ENCODE results near the gene PALM2AKAP2.

Gene PALM2AKAP2

DNA sequence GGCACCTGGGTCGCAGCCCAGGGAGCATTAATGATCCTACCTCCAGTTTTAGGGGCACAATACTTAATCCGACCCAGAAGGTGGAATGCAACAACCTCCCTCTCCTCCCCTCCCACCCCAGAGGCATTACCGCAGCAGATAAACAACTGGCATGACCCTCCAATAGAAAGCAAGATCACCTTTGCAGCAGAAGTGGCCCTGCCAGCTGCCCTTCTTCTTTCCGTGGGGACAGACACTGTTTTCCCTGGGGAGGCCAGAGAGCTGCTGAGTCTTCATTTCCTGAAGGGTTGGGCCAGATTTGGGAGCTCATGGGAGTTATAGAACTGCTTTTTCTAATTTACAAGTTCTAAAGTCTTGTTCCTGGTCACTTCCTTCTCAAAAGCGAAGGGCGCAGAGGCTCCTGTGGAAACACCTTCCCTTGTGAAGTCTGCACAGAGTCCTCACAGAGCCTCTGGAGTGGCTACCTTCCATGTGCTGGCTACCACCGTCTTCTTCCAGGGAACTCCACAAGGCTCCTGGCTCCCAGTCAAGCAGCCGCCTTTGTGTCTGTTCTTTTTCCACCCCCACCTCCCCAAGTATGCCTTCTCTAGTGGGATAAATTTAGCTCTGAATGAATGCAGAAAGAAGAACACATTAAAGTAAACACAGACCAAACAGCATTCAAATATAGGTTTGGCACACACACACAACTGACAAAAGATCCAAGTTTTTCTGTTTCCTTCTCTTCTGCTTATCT is 8.0 kb upstream of the PALM2AKAP2 start:
- peak; percentile 85 for DNase-seq

DNA sequence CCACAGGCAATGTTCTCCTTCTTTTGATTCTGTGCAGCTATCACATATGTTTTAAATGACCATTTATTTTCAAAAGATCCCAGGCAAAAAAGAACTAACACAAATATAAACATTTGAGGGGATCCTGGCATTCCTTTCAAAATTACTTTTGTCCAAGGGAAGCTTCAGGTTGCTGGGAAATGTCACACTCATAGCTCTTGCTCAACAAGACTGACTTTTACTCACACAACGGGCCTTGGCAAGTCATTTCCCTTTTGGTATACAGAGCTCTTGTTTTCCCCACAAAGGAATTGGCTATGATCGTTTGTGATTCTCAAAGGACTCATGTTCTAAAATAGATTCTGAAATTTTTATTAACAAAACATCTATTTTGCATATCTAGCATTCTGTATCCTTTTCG is 4.5 kb upstream of the PALM2AKAP2 start:
- DNase-seq = peak; percentile 37

DNA sequence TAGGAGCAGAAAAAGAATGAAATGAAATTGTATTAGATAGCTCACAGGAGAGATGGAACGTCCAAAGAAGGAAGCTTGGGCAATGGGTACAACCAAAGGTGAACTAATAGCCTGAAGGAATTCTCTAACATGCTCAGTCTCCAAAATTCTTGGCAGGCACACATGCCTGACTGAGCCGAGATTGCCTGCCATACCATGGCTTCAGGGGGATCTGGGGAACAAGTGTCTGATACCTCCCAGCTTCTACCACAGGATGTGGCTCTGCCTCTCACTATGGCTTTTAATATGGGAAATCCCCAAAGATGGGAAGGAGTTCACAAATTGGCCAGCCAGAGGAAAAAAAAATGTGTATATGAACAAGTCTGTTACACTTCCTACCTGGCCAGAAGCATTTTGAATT is 3.6 kb upstream of the PALM2AKAP2 start:
- DNase-seq = no peak

DNA sequence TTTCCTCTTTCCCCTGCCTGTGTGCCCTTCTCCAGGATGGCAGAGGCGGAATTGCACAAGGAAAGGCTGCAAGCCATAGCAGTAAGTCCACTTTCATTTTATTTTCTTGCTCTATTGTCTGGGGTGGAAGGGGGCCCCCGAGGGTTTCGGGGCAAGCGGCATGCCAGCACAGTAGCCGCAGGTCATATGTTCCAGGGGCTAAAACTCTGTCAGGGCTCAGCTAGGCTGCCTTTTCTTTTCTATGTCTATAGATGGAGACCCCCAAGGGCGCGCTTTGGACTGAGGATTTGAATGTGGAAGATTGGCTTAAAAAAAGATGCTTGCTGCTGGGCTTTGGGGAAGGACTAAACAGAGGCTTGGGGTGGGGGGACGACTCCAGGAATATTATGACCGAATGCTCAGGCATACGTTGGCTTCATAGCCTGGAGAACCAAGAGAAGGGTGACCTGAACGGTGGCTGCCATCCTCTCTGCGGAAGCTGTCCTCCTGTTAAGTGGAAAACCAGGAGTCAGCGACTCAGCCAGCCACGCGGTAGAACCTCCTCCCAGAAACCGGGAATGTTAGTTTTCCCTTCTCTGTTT is 545 bp downstream of the PALM2AKAP2 start:
- DNase-seq = peak; percentile 31

DNA sequence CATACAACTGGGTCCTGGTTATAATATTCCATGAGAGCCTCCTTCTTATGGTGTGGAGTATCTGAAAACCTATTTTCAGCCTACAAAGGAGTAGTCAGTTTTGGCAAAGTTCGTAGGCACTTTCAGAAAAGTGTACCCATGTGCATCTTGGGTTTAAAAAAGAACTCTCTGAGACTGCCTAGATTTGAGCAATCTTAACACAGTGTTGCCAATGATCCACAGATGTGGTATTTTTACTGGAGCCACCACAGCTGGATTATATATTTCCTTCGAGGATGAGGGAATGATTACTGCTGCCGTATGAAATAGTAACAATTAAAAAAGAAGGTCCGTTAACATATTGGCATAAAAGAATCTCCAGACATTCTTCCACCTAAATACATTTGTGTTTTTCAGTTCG is 1.1 kb downstream of the PALM2AKAP2 start:
- DNase-seq = no peak

DNA sequence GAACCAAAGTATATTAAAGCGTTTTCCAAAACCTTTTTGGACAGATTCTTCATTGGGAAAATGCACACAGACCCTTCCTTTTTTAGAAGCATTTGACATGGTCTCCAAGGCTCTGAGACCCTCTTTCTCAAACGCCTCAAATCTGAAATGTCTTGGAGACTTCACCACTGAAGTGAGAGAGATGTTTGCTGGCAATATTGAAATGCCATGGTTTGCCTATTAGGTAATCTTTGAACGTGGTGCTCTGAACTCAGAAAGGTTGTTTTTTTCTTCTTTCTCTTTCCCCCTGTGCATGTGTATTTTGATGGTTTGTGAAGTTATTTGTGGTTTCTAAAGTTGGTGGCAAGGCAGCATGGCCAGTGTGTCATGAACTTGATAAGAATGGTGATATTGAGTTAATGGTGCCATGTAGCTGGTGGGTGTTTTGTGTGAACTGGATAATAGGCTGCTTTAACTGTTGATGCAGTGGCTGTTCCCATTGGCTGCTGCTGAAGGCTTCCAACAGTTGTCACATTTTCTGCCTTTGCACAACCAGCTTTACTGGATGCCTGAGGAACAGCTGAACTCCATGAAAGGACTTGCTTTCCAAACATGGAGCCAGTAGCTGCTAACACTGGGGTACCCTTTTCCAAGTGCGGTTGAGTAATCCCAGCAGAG is 1.7 kb downstream of the PALM2AKAP2 start:
- DNase-seq = peak; percentile 53

DNA sequence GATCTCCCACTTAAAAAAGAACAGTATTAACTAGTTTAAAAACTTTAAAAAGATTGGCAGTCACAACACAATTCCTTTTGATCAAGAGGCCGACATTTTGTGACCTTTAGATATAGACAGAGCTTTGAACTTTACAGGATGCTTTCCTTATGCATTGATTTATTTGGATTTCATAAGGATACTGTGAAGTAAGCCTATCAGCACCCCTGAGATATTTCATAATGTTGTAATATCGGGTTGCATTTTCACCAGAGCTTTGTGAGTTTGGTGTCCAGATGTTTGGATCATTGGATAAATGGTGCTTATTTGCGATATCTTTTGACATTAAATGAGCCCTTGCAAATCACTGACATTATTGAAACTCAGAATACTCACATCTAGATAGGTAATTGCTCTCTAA is 7.7 kb downstream of the PALM2AKAP2 start:
- DNase-seq = no peak

DNA sequence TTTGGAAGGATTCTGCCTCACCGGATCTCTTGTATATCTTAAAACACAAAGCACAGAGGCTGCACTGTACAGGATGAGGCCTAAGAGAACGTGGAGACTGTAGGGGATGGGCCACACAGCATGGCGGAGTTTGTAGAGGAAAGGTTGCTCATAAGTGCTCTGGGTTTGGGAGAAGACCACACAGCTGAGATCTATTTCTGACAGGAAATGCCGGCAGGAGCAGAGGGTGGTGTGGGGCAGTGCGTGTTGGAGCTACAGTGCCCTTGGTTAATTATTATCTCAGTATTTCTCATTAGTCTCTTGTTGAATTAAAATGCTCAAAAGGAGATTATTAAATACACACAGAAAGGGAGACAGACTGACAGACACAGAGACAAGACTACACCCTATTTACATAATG is 9.6 kb downstream of the PALM2AKAP2 start:
- peak; percentile 29 for DNase-seq

DNA sequence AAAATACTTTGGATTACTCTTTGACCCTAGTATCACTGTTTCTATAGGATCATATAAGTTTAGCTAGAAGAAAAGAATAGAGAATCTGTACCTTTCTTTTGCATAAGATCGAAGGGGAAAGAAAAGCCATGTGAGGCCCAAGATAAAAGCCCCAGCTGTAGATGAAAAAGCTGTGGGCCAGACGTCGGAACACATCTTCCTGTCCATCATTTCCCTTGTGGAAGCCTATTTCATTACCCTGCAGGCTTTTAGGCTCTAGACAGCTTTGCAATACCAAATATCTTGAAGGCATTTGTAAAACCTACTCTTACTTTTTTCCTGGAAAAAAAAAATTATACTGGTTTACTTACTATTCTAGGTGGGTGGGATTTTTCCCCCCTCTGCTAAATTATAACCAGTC is 10.0 kb downstream of the PALM2AKAP2 start:
- DNase-seq = no peak

DNA sequence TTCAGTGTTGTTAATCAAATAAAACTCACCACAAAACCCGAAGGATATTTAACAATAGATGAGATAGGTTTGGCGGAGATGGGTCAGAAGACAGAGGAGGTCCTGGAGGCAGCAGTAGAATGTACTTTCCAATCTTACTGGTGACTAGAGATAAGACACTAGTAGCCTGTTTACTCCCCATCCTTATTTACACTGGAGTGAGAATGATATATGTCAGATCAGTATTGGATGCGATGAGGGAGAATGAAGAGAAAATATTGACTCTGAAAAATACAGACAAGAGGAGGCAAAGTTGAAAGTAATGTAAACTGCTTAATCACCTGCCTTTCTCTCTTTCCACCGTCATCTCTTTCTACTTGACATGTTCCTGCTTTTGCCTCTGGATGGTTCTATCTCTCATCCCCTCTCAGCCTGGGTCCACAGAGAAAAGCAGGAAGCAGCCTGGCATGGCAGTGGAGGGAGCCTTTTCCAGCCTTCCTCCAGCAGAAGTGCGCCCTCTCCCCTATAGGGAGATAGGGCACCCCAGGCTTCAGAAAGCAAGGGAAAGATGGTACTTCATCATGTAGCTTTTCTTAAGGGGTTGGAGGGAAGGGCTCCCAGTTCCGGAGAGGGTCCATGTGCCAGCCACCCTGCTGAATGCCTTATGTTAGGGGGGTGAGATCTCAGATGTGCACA is 11.1 kb downstream of the PALM2AKAP2 start:
- no peak for DNase-seq

DNA sequence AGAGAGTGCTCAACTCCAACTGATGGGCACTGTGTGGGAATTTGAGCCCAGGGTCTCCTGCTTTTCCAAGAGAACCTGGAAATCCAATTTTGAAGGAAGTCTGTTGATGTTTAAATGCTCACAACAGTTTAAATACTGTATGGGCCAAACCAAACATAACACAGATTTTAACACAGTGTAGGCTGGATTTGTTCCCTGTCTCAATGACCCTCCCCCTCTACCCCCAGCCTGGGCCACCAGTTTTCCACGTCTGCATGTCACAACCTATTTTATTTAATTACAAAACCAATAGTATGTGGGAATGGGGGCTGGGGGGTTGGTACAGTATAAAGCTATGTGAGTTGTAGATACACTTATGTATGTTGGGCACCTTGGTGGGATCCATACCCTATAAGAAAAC is 11.7 kb downstream of the PALM2AKAP2 start:
- no peak for DNase-seq

DNA sequence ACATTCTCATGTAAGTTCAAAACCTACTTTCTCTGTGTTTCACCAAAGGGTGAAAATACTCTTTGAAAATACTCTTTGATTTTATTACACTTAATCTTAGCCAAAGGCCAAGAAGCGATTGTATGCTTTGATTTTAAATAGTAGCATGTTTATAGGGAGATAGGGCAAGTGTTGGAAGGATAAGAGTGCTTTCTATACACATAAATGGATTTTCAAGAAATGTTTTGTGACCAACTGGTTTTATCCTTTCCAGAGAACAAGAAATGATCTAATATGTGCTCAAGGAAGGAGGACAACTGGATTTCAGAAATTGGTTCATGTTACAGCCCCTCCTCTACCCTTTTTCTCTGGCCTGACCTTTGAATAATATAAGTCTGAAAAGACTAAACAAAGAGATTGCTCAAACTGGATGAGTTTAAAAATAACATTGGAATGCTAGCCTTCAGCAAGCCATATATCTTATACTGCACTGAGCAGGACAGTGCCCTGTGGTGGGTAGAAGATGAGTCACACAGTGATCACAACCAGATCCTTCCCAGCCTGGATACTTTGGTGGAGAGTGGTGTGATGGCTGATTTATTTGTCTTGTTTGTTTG is 13.1 kb downstream of the PALM2AKAP2 start:
- DNase-seq = peak; percentile 95

DNA sequence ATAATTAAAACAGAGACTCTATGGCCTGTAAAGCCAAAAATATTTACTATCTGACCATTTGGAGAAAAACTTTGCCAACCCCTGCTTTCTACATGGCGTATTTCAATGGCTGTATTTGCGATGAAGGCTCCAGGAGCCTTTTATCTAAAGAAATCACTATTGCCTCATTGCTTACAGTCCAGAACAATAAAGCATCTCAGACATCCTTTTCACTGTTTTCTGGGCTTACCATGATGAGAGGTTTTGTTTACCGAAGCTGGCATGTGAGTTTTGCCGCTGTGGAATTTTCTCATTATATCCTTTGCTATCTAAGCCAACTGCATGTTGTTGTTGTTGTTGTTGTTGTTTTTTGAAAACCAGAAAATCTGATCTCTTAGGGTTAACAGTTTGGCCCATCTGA is 13.9 kb downstream of the PALM2AKAP2 start:
- DNase-seq = no peak

DNA sequence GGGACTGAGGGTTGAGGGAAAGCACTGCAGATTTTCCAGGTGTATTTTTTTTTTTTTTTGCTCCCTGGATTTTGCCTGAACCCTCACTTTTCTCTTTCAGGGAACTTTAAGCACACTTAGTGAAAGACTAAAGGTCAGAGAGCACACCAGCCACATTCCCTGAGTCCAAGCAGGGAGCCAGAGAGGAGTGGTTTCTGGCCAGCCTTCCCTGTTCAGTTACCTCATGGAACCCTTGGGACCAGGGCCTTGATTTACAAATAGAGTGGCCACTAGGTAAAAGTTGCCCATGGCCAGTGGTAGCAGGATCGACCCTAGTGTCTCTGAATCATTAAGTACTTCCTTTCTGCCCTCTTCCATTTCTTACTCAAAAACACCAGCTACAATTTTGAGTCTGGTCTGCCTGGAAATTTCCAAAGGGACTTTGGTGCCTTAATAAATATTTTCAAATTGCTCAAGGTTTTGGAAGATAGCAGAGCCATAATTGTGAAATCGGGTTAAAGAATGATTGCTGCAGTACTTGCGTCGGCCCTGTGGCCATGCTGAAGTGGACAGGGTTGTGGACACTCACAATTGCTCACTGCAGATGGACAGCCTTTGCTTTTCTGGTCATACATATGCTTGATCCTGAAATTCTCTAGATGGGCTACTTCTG is 14.5 kb downstream of the PALM2AKAP2 start:
- DNase-seq = no peak

DNA sequence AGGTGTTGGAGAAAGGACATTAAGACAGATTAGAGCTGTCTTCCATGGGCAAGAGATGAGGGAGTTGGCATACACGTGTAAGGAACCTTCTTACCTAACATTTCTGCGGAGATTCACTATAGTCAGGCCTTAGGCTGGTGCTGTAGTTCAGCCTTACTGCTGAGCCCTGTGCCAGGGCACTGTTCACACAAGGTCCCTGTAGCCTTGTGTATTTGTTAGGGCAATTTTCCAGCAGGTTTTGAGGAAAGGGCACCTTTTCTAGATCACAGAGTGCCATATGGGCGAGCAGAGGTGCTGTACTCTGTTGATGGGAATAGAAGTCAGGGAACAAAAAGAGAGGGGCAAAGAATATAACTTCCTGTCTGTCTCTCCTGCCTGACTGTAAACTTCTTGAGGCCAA is 15.6 kb downstream of the PALM2AKAP2 start:
- DNase-seq = no peak

DNA sequence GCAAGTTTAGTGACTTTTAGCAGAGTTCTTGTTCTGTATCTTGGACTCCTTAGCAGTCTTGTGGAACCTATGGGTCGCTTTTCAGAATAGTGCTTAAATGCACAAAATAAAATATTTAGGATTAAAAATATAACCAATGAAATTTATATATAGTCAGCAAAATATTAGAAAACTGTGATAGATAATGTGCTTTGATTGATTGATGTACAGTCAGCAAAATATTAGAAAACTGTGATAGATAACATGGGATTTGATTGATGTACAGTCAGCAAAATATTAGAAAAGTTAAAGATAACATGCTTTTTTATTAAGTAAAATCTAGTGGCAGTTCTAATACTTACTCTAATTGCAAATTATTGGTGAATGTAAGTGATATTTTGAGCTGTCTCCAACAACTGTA is 16.1 kb downstream of the PALM2AKAP2 start:
- DNase-seq = no peak

DNA sequence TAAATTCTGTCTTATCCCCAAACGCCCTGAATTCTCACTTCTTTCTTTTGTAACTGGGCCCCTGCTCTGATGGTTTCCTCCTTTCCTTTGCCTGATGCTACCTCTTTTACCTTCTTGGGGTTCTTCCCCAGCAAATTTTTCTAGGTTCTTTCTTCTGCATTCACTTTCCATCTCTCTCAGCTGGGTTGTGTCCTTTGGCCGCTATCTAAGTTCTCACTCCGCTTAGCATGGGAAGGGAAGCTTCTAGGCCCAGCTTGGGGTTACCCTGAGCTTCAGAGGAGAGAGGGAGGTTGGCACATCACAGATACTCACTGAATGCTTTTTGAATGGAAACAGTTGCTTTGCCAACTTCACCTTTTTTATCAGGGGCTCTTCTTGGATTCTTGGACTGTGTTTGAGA is 17.0 kb downstream of the PALM2AKAP2 start:
- no peak for DNase-seq

DNA sequence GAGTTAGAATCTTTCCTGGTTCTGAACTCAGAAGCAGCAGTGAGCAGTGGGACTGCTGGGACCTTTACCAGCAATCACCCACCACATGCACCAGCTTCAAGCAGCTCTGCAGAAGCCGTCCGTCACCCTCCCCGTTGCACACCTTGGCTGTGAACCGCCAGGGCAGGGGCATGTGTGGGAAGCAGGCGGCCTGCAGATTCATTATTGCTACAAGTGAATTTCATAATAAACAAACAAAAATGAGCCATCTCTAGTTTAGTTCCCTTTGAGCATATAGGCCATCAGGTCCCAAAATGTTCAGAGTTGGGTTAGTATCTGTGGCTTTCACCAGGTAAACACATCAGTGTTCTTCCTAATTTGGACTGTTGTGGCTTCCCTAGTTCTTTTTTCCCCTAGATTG is 17.5 kb downstream of the PALM2AKAP2 start:
- no peak for DNase-seq

DNA sequence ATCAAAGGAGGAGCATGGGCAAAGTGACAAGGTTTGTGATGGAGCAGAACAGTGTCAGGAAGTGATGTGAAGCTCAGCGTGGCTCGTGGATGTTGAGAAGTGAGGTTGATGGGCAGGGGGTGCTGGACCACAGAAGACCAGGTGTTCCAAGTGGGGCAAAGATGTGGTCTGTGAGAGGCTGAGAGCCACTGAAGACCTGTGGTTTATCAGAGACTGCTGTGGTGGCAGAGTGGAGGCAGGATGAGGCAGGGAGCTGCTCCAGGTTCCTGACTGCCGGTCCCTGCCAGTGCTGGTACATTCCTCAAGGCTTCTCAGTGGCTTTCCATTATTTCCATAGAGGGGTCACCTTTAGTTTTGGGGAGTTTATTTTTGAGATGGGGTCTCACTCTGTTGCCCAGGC is 19.1 kb downstream of the PALM2AKAP2 start:
- no peak for DNase-seq

DNA sequence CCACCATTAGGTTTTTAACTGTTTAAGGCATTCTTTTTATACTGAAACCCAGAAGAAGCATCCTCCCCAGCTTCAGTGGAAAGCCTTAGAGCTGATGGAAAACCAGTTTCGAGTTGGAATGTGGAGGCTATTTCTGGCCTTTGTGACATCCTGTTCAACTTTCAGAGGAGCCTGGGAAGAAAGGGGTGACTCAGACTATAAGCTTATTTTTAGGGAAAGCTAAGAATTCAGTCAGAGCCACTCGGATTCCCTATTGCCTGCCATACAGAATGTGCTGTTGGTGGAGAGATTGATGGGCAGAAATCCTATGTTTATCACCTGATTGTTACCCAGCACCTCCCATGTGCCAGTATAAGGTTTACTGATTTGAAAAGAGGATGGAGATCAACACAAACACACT is 19.8 kb downstream of the PALM2AKAP2 start:
- DNase-seq = peak; percentile 86

DNA sequence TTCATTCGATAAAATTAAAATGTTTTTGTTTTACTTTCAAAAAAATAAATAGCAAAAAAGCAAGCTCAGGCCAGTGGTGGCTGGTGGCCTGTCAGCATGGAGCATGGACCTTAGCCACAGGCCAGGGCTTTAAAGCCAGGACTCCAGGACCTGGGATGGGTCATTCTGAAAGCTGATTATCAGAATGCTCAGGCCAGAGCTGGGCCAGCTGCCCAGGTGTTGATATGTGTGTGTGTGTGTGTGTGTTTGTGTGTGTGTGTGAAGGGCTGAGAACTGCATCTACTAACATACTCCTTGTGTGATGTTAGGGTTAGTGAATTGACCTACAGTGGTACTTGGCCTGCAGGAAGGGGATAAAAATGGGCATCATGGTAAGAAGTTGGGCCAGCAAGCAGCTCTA is 21.5 kb downstream of the PALM2AKAP2 start:
- no peak for DNase-seq

DNA sequence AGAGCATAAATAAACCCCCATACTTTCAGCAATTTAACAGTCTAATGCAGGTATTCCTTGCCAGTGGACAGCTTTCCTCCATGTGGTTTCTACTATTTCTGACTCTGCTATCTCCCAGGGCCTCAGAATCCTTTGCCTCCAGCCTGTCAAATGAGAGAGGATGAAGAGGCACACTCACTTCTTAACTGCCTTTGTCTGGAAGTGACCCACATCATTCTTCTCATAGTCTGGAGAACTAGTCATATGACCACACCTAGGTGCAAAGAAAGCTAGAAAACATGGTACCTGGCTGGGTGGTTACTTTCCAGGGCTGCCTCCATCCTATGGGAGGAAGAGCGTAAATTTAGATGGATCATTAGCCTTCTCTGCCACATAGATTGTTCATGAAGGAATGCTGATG is 22.5 kb downstream of the PALM2AKAP2 start:
- DNase-seq = no peak

DNA sequence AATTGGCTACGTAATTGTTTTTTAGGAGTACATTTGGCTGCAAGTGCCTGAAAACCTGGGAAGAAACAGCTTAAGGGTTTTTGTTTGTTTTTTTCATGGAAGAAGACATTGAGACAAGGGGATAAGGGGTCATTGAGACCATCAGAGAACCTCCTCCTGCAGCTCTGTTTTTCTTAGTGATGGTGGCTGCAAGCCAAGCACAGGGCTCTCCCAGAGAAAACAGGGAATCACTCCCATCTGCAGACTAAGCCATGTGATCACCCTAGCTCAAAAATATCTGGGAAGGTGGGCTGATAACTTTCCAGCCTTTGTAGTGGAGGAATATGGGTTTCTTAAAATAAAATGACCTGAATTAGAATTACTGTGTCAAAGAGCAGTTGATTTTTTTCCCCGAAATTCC is 25.1 kb downstream of the PALM2AKAP2 start:
- DNase-seq = no peak

All from fibroblast of skin of scalp (primary cell).